Islet of Langerhans (tissue), 1 donor: ENCODE measurements around the gene SPATA3.

Experiments
- FAIRE-seq: peaks from one replicate; lab custom pipeline; 2011; peaks lifted over from hg19 to GRCh38; lab: Jason Lieb, UNC

SPATA3 gene

GRCh38 chr2:231030725-231031124 is 34.8 kb downstream of the SPATA3 start:
- no peak for FAIRE-seq

- no peak for FAIRE-seq
Measured at GRCh38 chr2:231032575-231033140, 36.7 kb downstream of the SPATA3 start.

GRCh38 chr2:231033147-231034132 is 37.5 kb downstream of the SPATA3 start:
- FAIRE-seq, result no peak

DNA sequence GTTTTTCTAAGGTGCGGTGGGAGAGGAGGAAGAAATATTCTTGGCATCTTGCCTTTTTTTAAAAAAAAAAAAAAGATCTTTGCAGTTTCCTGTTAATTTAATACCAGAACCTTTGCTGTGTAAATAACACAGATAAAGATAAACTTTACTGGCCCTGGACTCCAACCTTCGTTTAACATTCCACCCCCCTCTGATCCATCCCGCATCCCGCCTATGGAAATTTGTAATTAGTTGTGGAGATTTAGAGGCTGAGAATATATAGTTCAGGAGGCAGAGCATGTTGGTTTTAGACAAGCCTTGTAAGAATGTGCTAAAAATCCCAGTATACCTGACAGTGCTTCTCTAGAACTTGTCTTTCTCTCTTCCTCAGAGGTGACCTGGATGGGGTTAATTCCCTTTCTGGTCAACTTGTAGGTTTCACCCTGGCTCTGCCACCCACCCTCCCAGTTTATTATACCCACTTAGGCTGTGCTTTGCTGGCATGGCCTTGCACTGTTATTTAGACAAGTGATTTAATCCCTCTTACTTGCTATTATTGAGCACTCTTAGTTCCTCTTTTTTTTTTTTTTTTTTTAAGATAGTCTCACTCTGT is 38.5 kb downstream of the SPATA3 start:
- FAIRE-seq, result no peak

DNA sequence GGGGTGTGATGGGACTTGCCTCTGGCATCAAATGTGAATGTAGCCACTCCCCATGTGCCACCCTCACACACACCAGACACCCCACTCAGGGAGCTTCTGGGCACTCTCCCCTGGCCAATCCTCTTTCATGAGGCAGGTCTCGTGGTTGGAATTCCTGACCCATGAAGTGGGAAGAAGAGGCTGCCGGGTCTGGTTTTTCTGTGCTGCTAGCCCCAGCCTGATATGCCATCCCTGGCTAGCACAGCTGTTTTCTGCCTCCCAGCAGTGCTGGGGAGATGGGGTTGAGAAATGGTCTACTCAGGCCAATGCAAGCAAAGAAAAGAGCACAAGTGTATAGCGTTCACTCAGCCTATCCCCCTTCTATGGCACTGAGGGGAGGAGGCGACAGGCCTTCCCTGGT is 40.2 kb downstream of the SPATA3 start:
- FAIRE-seq, result no peak

DNA sequence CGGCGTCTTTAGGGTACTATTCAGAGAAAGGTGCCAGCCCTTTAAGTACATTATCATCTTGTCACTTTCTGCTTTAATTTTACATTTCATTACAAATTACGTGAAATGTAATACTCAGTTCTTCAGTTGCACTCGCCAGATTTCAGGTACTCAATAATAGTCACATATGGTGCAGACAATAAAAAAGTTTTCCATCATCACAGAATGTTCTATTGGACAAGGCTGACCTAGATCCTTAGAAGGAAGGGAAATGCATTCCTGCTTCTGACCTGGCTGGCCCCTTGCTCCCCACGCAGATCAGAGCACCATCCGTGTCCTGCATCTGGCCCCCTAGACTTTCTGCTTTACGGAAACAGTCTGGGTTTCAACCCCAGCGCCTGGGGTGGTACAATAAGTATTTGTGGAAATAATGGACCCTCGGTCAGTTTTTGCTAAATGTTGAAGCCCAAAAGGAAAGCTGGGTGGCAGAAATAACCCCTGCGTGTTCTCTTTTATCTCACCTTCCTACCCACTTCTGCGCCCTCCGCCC is 40.7 kb downstream of the SPATA3 start:
- no peak for FAIRE-seq

- FAIRE-seq, result no peak
Measured at GRCh38 chr2:231037202-231037730, 41.3 kb downstream of the SPATA3 start, which contains the start of gene C2orf72. TSS of gene C2orf72 (plus strand) at chr2:231037523. CDS start at chr2:231037566, 43 bp downstream.

DNA sequence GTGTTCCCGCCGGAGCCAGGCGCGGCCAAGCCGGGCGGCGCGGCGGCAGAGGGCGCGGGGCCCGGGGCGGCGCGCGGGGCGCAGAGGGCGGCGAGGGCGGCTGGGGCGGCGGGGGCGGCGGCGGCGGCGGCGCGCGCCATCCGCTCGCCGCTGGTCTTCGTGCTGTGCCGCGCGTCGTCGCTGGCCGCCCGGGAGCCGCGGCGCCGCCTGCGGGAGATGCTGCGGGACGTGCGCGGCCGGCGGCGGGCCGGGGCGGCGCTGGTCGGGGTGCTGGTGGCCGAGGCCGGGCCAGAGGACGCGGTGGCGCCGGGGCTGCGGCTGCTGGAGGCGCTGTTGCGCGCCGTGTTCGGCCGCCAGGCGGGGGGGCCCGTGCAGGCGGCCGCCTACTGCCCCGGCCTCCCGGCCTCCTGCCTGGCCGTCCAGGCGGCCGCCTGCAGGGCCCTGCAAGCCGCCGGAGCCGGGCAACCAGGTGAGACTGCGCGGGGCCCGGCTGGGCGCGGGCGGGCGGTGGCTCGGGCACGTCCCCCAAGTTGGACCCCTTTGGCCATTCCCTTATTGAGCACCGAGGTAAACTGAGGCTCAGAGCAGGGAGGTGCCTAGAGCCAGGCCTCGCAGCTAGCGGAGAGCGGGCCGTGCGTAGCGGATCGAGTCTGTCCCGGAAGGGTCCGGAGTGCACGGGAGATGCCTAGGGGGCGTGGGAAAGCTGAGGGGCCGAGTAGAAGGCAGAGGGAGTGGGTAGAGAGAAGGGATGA is 42.0 kb downstream of the SPATA3 start:
- FAIRE-seq, result no peak

DNA sequence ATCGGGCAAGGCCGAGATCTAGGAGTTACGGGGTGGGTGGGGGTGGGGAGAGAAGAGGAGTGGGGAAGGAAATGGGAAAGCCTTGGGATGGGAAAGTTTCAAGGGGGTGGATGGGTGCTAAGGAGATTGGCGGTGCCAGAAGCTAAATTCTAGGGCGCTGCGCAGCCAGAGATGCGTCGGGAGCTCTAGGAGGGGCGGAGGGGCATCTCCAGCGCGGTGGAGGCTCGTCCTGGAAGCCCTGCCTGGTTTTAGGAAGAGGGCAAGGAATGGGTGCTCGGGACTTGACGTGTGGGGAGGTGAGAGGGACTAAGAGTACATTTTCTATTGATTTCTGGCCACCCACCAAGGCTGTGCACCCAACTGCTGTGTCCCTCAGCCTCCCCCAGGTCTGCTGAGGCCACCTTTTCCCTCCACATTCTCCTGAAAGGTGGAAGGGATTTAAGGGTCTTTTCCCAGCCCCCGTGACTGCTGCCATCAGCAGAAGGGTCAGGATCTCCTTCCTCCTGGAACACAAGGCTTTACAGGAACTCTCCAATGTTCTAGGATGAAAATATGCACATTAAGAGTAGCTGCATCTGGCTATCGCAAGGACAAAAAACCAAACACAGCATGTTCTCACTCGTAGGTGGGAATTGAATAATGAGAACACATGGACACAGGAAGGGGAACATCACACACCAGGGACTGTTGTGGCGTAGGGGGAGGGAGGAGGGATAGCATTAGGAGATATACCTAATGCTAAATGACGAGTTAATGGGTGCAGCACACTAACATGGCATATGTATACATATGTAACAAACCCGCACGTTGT is 42.8 kb downstream of the SPATA3 start:
- FAIRE-seq, result no peak

DNA sequence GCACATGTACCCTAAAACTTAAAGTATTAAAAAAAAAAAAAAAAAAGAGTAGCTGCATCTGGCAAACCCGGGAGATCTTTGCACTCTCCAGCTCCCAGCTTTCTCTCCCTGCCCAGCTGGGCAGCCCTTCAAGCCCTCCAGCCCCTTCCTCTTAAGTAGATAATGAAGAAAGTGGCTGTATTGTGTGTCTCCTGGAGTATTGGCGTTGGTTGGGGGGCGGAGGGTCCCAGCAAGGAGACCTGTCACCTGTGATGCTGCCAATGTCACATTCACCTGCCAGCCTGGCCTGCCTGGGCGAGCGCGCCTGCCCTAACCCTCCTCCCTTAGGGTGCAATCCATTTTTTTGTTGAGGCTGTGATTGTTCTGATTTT is 43.4 kb downstream of the SPATA3 start:
- no peak for FAIRE-seq

GRCh38 chr2:231039821-231040364 is 44.0 kb downstream of the SPATA3 start:
- FAIRE-seq, result no peak

- no peak for FAIRE-seq
Measured at GRCh38 chr2:231041061-231041689, 45.3 kb downstream of the SPATA3 start.

DNA sequence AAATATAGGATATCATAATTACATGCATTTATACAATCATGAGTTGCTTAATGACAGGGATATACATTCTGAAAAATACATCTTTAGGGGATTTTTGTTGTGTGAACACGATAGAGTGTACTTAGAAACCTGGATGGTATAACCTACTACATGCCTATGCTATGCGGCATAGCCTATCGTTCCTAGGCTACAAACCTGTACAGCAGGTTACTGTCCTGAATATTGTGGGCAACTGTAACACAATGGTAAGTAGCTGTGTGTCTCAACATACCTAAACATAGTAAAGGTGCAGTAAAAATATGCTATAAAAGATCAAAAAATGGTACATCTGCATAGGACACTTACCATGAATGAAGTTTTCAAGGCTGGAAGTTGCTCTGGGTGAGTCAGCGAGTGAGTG is 47.9 kb downstream of the SPATA3 start:
- FAIRE-seq, result no peak

GRCh38 chr2:231046916-231047273 is 51.0 kb downstream of the SPATA3 start:
- no peak for FAIRE-seq

GRCh38 chr2:231047274-231047922 is 51.5 kb downstream of the SPATA3 start:
- FAIRE-seq, result no peak

DNA sequence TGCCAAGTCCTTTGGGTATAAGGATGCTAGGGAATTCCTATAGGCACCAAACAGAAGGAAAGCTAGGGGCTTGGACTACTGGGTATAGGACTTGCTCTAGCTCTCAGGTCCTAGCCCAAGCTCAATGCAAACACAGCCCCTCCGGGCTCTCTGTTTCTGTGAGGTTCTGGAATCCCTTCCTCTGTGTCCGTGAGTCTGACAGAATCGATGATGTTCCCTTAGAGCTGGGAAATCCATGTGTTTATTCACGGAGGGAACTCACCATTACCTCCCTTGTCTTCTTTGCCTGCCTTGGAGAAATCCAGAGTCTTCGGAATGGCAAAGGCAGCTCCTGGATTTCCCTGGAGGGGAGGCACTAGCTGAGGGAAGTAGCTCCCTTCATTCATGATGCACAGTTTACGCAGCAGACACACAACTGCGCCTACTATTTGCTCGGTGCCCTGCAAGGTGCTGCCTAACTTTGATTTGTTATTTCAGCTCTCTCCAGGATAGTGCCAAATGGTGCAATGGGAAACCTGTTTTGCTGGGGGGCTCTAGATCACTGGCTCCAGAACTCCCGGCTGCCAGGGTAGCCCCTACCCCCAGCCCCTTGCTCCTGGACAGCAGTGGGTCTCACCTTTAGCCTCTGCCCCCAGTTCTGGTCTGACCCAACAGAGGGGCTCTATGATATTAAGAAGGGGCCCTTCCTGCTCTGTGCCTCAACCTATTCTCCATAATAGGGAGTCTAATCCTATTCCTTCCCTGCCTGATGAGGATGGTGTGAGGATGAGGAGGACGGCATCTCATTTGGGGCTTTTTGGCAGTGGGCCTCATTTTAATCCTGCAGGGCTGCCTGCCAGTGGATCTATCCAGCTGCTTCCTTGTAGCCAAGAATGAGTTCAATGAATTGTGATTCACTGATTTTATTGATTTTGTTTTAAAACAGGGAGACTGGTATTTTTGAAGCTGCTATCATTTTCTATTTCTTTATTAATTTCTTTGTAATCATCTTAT is 52.3 kb downstream of the SPATA3 start:
- no peak for FAIRE-seq

DNA sequence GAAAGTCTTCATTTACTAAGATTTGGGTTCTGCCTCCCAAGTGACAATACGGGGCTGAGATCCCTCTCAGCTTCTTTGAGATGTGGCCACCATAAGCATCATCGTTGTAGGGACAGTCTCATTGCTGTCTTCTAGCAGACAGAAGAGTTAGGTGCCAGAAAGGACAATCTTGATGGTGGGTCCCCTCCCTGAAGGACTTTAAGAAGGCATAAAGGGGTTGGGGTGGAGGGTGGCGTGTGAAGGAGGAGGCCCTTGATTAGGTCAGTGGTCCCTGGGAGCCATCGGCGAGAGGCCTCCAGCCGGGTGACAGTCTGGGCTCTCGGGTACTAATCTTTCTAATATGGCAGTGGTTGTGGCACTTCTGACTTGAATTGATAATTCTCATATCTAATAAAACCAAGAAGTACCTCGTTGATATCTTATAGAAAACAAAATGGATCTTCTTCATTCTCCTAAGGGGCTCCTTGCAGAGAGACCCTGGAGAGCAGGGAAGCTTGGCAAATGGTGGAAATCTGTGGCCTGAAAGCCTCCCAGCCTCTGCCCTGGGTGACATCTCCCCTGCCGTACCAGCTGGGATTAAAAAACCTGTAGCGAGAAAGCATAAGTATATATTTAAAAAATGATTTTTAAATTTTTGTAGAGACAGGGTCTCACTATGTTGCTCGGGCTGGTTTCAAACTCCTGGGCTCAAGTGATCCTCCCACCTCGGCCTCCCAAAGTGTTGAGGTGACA is 53.5 kb downstream of the SPATA3 start:
- FAIRE-seq, result no peak
